Neural progenitor cell (in vitro differentiated cells): ENCODE results near the gene KLHDC7B.

Source experiments
- EZH2 ChIP-seq: fragments of 200-600 bp; sonication (generic); IDR thresholded peaks from 2 replicates; pipeline ENCODE4 v1.6.1; 2017; ENCODE audit warnings: antibody characterized with exemption, mild to moderate bottlenecking, moderate library complexity
- EZH2phosphoT487 ChIP-seq: fragments of 200-600 bp; sonication (generic); IDR thresholded peaks from 2 replicates; pipeline ENCODE4 v1.6.1; 2017; ENCODE audit warnings: antibody characterized with exemption
- TF ChIP-seq, protein P1 (sequence below): fragments of 200-600 bp; sonication (generic); IDR thresholded peaks from 2 replicates; pipeline ENCODE4 v1.5.1; 2017; ENCODE audit warnings: antibody characterized with exemption, mild to moderate bottlenecking

- TF ChIP-seq, protein P1, sequence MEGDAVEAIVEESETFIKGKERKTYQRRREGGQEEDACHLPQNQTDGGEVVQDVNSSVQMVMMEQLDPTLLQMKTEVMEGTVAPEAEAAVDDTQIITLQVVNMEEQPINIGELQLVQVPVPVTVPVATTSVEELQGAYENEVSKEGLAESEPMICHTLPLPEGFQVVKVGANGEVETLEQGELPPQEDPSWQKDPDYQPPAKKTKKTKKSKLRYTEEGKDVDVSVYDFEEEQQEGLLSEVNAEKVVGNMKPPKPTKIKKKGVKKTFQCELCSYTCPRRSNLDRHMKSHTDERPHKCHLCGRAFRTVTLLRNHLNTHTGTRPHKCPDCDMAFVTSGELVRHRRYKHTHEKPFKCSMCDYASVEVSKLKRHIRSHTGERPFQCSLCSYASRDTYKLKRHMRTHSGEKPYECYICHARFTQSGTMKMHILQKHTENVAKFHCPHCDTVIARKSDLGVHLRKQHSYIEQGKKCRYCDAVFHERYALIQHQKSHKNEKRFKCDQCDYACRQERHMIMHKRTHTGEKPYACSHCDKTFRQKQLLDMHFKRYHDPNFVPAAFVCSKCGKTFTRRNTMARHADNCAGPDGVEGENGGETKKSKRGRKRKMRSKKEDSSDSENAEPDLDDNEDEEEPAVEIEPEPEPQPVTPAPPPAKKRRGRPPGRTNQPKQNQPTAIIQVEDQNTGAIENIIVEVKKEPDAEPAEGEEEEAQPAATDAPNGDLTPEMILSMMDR, result no peak
- no peak for TF ChIP-seq EZH2phosphoT487
- TF ChIP-seq EZH2, result no peak
These were observed 39.7 kb upstream of the KLHDC7B start for GRCh38 chr22:50505776-50506610.
